ENCODE results near the gene C17orf113.

C17orf113 gene

GRCh38 chr17:42072323-42073187 is 22.2 kb upstream of the C17orf113 start:
- no peak for DNase-seq

GRCh38 chr17:42071810-42072209 is 21.4 kb upstream of the C17orf113 start:
- no peak for DNase-seq

GRCh38 chr17:42068979-42069378 is 18.6 kb upstream of the C17orf113 start:
- DNase-seq: no peak

- DNase-seq: peak in 34 of 58 donors; percentile 2 to 66 (median 18)
These were observed 17.1 kb upstream of the C17orf113 start for GRCh38 chr17:42067371-42068091.

GRCh38 chr17:42065201-42065600 is 14.8 kb upstream of the C17orf113 start:
- DNase-seq: no peak

GRCh38 chr17:42062681-42063080 is 12.3 kb upstream of the C17orf113 start:
- DNase-seq: no peak

GRCh38 chr17:42061646-42062487 is 11.5 kb upstream of the C17orf113 start:
- no peak for DNase-seq

GRCh38 chr17:42060231-42060630 is 9.8 kb upstream of the C17orf113 start:
- DNase-seq: no peak

- no peak for DNase-seq
These were observed 9.4 kb upstream of the C17orf113 start for GRCh38 chr17:42059815-42060214.

- no peak for DNase-seq
These were observed 7.7 kb upstream of the C17orf113 start for GRCh38 chr17:42058063-42058462.

GRCh38 chr17:42056635-42057034 is 6.2 kb upstream of the C17orf113 start:
- DNase-seq: no peak

- no peak for DNase-seq
These were observed 5.1 kb upstream of the C17orf113 start for GRCh38 chr17:42055496-42055895.

- no peak for DNase-seq
These were observed 4.6 kb upstream of the C17orf113 start for GRCh38 chr17:42055027-42055426.

GRCh38 chr17:42053731-42054500 is 3.5 kb upstream of the C17orf113 start:
- DNase-seq: no peak

- DNase-seq: no peak
These were observed 2.0 kb upstream of the C17orf113 start for GRCh38 chr17:42052346-42052877.

GRCh38 chr17:42051645-42052044 is 1.2 kb upstream of the C17orf113 start:
- DNase-seq: no peak

GRCh38 chr17:42051013-42051400 is 606 bp upstream of the C17orf113 start:
- DNase-seq: no peak

- no peak for DNase-seq
These were observed 488 bp downstream of the C17orf113 start for GRCh38 chr17:42049834-42050392.

- no peak for DNase-seq
These were observed 3.1 kb downstream of the C17orf113 start for GRCh38 chr17:42047343-42047742.

- no peak for DNase-seq
These were observed 4.7 kb downstream of the C17orf113 start for GRCh38 chr17:42045719-42046118.

All from anterior cingulate cortex (tissue), 58 donors.